Stimulated activated CD8-positive, alpha-beta memory T cell treated with anti-CD3 and anti-CD28 coated beads, Interleukin-7, amount 100 ng/mL, for 24 hours (primary cell): ENCODE data around the gene KCTD15.

ENCODE experiments used
- DNase-seq: peaks from one replicate; pipeline ENCODE4 v3.0.0-alpha.2; 2020; ENCODE audit warnings: low read depth

The KCTD15 gene

DNA sequence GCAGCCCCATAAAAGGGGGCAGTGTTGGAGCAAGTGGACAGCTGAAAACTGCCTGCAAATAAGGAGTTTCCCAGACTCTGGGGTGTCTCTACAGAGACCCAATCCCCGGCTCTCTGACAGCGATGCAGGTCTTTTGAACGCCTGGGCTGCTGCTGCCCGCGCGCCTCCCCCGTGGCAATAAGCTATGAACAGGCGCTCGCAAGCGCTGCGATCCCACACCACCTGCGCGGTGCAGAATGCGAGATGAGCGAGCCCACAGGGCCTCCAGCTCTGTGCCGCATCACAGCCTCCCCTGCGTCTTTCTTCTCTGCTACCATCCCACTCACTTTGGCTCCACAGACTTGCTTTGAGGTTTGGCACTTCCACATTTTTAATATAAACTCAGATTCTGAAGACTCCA is 62.3 kb downstream of the KCTD15 start:
- no peak for DNase-seq

DNA sequence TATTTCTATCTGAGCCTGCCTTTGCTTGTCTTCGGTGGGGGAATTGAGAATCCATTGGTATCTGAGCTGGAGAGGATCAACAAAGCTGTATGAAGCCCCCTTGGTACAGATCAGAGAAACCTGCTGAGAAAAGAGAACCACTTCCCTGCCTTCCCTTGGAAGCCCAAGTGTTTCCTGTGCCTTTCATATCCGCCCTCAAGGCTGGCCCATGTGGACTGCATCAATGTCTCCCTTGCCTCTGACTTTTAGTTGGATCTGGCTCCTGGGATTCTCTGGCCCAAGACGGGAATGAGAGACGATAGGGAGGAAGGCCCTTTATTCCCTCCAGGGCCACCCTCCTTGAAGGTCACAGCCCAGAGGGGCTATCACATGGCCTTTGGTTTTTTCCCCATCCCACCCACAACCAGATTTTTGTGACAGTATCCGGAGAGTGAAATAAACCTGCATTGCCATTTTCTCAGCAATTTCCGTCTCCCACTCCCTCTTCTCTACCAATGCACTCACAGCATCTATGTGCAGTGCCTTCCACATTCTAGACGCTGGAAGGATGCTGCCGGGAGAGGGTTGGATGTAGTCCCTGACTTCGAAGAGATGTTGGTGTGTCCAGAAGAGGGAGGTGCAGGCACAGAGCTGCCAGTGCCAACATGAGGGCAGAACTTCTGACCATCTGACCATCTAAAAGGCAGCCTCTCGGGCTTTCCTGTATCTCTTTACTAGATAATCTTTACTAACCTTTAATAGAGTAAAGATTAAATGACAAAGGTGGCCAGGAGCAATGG is 63.8 kb downstream of the KCTD15 start:
- DNase-seq, result no peak

DNA sequence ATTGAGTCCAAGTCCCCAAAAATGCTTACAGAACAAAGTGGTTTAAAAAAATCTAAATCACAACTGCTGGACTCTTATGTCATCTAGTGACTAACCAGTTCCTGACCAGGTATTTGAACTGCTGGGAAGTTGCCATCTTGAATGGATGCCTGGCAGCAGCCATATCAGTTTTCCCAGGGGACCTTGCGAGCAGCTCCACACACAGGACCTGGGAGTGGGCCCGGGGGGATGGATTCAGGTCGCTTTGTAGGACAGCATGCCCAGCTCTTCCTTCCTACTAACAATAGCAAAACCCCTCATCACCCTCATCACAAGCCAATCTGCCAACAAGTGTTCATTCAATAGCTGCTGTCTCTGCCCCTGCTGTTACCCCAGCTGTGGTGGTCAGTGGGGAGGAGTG is 65.3 kb downstream of the KCTD15 start:
- DNase-seq, result no peak

DNA sequence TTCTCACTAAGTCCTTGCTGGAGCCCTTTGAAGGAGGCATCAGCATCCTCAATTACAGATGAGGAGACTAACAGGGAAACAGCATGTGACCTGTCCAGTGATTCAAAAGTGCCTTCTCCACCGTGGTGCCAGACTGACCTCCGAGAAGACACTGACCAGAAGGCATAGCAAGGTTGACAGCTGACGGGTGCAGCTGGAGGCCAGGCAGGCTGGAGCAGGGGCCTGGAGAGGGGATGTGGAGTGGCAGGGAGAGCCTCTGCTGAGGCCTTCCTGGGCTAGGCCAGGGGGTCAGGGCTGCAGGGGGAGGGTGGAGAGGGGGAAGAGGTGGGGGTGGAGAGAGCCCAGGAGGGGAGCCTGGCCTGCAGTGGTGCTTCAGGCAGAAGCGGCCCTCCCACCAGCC is 66.3 kb downstream of the KCTD15 start:
- no peak for DNase-seq

DNA sequence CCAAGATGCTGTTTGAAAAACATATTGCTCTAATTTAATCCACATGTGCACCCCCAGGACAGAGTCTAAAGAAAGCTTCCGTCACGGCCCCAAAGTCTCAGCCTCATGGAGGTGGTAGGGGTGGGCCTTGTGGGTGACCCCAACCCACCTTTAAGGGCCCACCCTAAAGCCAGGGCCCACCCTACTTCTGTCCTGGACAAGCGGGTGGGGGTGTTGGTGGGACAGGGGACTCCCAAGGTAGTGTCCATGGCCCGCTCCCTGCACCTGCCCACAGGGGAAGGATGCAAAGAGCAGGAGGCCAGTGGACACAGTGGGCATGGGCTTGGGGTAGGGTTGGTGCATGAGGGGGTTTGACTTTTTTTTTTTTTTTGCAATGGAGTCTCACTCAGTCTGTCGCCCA is 66.8 kb downstream of the KCTD15 start:
- DNase-seq, result no peak

DNA sequence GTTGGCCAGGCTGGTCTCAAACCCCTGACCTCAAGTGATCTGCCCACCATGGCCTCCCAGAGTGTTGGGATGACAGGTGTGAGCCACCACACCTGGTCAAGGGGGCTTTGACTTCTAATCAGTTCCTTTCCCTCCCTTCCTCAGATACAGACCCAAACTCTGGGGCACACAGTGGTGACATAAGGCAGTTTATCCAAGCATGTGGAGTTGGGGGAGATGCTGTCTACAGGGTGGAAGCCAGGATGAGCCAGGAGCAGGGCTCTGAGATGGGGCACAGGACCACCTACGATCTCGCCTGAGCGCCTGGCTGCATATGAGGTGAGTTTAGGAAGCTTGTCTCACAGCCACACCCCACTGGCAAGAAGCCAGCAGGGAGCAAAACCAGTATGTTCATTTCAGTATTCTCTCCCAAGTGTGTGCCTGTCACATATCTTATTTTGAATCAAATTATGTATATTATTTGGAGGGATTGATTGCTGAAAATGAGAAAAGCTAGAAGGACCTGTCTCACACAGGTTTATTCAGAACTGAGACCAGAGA is 67.7 kb downstream of the KCTD15 start:
- DNase-seq, result no peak

DNA sequence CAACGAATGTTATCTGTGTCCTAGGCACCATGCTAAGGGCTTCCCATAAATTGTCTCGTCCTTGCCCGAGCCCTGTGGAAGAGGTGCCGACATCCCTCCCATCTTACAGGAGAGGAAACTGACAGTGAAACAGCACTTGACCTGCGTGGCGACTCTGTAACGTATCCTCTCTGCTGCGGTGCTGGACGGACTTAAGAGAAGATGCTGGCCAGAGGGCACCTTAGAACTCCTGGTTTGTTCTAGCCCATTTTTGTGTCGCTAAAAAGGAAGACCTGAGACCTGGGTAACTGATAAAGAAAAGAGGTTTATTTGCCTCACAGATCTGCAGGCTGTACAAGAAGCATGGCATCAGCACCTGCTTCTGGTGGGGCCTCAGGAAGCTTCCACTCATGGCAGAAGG is 68.6 kb downstream of the KCTD15 start:
- no peak for DNase-seq
